NOMO-1 treated with DMSO at 0.1 percent for 48 hours (cell line): ENCODE results near the gene PDE3B.
A peak's percentile ranks its signal among the peaks of the same experiment; 100 is the strongest.
"Not testable (repeated sequence)": the region's sequence is repeated elsewhere in the genome, so short reads cannot be mapped to it uniquely, and the experiment has no call there.

Source experiments
- DNase-seq: peaks from one replicate; lab custom pipeline; 2025; ENCODE audit not compliant: unreplicated experiment; lab: John Stamatoyannopoulos, UW

The PDE3B gene

GRCh38 chr11:14793546-14793945, 149.9 kb downstream of the PDE3B start:
- DNase-seq, result no peak

- not testable (repeated sequence) for DNase-seq
Measured at GRCh38 chr11:14796028-14796427, 152.4 kb downstream of the PDE3B start.

- DNase-seq, result no peak
Measured at GRCh38 chr11:14803846-14804245, 160.2 kb downstream of the PDE3B start.

- no peak for DNase-seq
Measured at GRCh38 chr11:14809466-14809865, 165.9 kb downstream of the PDE3B start.

GRCh38 chr11:14812757-14813156, 169.2 kb downstream of the PDE3B start:
- no peak for DNase-seq

GRCh38 chr11:14813516-14813915, 169.9 kb downstream of the PDE3B start:
- DNase-seq, result peak; percentile 89

- no peak for DNase-seq
Measured at GRCh38 chr11:14818779-14819178, 175.2 kb downstream of the PDE3B start.

GRCh38 chr11:14819596-14819995, 176.0 kb downstream of the PDE3B start:
- DNase-seq, result no peak

- no peak for DNase-seq
Measured at GRCh38 chr11:14821031-14821430, 177.4 kb downstream of the PDE3B start.

- no peak for DNase-seq
Measured at GRCh38 chr11:14826600-14826999, 183.0 kb downstream of the PDE3B start.

- DNase-seq, result no peak
Measured at GRCh38 chr11:14835496-14836492, 192.2 kb downstream of the PDE3B start.

GRCh38 chr11:14842002-14842401, 198.4 kb downstream of the PDE3B start:
- no peak for DNase-seq

GRCh38 chr11:14852571-14853177, 209.1 kb downstream of the PDE3B start:
- no peak for DNase-seq

GRCh38 chr11:14854057-14854456, 210.5 kb downstream of the PDE3B start:
- DNase-seq, result no peak

- no peak for DNase-seq
Measured at GRCh38 chr11:14855890-14856289, 212.3 kb downstream of the PDE3B start.

- DNase-seq, result no peak
Measured at GRCh38 chr11:14857621-14858020, 214.0 kb downstream of the PDE3B start.

- DNase-seq, result no peak
Measured at GRCh38 chr11:14858404-14858803, 214.8 kb downstream of the PDE3B start.

- no peak for DNase-seq
Measured at GRCh38 chr11:14860511-14860910, 216.9 kb downstream of the PDE3B start.

GRCh38 chr11:14861680-14862079, 218.1 kb downstream of the PDE3B start:
- DNase-seq, result no peak

GRCh38 chr11:14863775-14864174, 220.2 kb downstream of the PDE3B start:
- not testable (repeated sequence) for DNase-seq

- DNase-seq, result no peak
Measured at GRCh38 chr11:14872032-14872431, 228.4 kb downstream of the PDE3B start.

GRCh38 chr11:14873632-14874031, 230.0 kb downstream of the PDE3B start:
- no peak for DNase-seq
